ENCODE data around the gene SLC6A16. TPM values are rescaled to one million over a fixed set of nuclear protein-coding genes. Genes with fewer than 3 reads are reported as not detected.

SLC6A16 gene
- total and polyA plus RNA-seq, 2 experiments from 2014 or later: 0.31 to 1.8 TPM

DNA sequence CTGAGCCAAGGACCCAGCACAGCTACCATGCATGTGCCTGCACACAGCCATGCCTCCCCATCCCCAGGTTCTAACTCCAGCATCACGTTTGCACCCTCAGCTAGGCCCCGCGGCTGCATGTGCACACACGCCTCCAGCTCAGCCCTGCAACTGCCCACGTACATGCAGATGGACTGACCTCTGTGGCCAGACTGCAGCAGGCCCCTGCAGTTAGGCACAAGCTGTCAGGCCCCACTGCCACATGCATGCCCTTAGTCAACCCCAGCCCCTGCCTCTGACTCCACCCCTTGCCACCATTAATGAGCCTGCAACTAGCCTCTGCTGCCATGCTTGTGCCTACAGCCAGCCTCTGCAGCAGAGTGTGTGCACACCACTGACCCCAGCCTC, 23.1 kb downstream of the SLC6A16 start:
- Mint-ChIP-seq H3K36me3 (ENCODE audit: low read depth) (no peaks in the 10 kb centered on the region), H3K4me3 (no peak overlapping the region), H3K27ac (no peak overlapping the region), H3K4me1 (peaks cover 3% of the 10 kb centered on the region; the same call in 2 of the 3 replicates), H3K27me3 (ENCODE audit: insufficient read depth, low read depth, poor library complexity) (peaks cover 2% of the 10 kb centered on the region), H3K9me3 (peaks cover 6% of the 10 kb centered on the region; the same call in 1 of the 3 replicates)
- Histone ChIP-seq H3K9me2 (ENCODE audit: insufficient read depth) (no peaks in the 10 kb centered on the region), H3K27ac (ENCODE audit: low read depth) (no peak overlapping the region), H3K4me1 (ENCODE audit: insufficient read depth) (no peaks in the 10 kb centered on the region; the same call in 1 of the 2 replicates), H3K27me3 (ENCODE audit: insufficient read depth) (no peaks in the 10 kb centered on the region), H3K4me2 (no peak overlapping the region), H4K20me1 (replicated peaks; ENCODE audit: insufficient read depth) (no peaks in the 10 kb centered on the region), H3K4me3 (no peak overlapping the region), H3K79me2 (replicated peaks; ENCODE audit: insufficient read depth) (no peaks in the 10 kb centered on the region), H3K36me3 (ENCODE audit: insufficient read depth) (no peaks in the 10 kb centered on the region), H2AFZ (no peak overlapping the region), H3F3A (replicated peaks; ENCODE audit: low read depth) (0 out of 2 replicates have a peak, but pooled peaks cover 4% of the 10 kb centered on the region)
- ATAC-seq (no peak; the same call in 2 of the 3 replicates), DNase-seq (ENCODE audit: low spot score) (no peak)
- no peak for TF ChIP-seq STAT1 (IDR thresholded peaks at IDR 0.05; ENCODE audit: unreplicated experiment)
- TF ChIP-seq, protein P1, sequence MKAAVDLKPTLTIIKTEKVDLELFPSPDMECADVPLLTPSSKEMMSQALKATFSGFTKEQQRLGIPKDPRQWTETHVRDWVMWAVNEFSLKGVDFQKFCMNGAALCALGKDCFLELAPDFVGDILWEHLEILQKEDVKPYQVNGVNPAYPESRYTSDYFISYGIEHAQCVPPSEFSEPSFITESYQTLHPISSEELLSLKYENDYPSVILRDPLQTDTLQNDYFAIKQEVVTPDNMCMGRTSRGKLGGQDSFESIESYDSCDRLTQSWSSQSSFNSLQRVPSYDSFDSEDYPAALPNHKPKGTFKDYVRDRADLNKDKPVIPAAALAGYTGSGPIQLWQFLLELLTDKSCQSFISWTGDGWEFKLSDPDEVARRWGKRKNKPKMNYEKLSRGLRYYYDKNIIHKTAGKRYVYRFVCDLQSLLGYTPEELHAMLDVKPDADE (IDR thresholded peaks at IDR 0.05): no peak
- TF ChIP-seq, protein P2, sequence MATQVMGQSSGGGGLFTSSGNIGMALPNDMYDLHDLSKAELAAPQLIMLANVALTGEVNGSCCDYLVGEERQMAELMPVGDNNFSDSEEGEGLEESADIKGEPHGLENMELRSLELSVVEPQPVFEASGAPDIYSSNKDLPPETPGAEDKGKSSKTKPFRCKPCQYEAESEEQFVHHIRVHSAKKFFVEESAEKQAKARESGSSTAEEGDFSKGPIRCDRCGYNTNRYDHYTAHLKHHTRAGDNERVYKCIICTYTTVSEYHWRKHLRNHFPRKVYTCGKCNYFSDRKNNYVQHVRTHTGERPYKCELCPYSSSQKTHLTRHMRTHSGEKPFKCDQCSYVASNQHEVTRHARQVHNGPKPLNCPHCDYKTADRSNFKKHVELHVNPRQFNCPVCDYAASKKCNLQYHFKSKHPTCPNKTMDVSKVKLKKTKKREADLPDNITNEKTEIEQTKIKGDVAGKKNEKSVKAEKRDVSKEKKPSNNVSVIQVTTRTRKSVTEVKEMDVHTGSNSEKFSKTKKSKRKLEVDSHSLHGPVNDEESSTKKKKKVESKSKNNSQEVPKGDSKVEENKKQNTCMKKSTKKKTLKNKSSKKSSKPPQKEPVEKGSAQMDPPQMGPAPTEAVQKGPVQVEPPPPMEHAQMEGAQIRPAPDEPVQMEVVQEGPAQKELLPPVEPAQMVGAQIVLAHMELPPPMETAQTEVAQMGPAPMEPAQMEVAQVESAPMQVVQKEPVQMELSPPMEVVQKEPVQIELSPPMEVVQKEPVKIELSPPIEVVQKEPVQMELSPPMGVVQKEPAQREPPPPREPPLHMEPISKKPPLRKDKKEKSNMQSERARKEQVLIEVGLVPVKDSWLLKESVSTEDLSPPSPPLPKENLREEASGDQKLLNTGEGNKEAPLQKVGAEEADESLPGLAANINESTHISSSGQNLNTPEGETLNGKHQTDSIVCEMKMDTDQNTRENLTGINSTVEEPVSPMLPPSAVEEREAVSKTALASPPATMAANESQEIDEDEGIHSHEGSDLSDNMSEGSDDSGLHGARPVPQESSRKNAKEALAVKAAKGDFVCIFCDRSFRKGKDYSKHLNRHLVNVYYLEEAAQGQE (IDR thresholded peaks at IDR 0.05; ENCODE audit: unreplicated experiment): no peak
- TF ChIP-seq, protein P3, sequence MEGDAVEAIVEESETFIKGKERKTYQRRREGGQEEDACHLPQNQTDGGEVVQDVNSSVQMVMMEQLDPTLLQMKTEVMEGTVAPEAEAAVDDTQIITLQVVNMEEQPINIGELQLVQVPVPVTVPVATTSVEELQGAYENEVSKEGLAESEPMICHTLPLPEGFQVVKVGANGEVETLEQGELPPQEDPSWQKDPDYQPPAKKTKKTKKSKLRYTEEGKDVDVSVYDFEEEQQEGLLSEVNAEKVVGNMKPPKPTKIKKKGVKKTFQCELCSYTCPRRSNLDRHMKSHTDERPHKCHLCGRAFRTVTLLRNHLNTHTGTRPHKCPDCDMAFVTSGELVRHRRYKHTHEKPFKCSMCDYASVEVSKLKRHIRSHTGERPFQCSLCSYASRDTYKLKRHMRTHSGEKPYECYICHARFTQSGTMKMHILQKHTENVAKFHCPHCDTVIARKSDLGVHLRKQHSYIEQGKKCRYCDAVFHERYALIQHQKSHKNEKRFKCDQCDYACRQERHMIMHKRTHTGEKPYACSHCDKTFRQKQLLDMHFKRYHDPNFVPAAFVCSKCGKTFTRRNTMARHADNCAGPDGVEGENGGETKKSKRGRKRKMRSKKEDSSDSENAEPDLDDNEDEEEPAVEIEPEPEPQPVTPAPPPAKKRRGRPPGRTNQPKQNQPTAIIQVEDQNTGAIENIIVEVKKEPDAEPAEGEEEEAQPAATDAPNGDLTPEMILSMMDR (conservative IDR thresholded peaks at IDR 0.05; ENCODE audit: low read depth in 2 of 2): no peak
- no peak for TF ChIP-seq CREB1 (CRISPR knock-in tag; IDR thresholded peaks at IDR 0.05; ENCODE audit: low read depth)
- TF ChIP-seq, protein P4, sequence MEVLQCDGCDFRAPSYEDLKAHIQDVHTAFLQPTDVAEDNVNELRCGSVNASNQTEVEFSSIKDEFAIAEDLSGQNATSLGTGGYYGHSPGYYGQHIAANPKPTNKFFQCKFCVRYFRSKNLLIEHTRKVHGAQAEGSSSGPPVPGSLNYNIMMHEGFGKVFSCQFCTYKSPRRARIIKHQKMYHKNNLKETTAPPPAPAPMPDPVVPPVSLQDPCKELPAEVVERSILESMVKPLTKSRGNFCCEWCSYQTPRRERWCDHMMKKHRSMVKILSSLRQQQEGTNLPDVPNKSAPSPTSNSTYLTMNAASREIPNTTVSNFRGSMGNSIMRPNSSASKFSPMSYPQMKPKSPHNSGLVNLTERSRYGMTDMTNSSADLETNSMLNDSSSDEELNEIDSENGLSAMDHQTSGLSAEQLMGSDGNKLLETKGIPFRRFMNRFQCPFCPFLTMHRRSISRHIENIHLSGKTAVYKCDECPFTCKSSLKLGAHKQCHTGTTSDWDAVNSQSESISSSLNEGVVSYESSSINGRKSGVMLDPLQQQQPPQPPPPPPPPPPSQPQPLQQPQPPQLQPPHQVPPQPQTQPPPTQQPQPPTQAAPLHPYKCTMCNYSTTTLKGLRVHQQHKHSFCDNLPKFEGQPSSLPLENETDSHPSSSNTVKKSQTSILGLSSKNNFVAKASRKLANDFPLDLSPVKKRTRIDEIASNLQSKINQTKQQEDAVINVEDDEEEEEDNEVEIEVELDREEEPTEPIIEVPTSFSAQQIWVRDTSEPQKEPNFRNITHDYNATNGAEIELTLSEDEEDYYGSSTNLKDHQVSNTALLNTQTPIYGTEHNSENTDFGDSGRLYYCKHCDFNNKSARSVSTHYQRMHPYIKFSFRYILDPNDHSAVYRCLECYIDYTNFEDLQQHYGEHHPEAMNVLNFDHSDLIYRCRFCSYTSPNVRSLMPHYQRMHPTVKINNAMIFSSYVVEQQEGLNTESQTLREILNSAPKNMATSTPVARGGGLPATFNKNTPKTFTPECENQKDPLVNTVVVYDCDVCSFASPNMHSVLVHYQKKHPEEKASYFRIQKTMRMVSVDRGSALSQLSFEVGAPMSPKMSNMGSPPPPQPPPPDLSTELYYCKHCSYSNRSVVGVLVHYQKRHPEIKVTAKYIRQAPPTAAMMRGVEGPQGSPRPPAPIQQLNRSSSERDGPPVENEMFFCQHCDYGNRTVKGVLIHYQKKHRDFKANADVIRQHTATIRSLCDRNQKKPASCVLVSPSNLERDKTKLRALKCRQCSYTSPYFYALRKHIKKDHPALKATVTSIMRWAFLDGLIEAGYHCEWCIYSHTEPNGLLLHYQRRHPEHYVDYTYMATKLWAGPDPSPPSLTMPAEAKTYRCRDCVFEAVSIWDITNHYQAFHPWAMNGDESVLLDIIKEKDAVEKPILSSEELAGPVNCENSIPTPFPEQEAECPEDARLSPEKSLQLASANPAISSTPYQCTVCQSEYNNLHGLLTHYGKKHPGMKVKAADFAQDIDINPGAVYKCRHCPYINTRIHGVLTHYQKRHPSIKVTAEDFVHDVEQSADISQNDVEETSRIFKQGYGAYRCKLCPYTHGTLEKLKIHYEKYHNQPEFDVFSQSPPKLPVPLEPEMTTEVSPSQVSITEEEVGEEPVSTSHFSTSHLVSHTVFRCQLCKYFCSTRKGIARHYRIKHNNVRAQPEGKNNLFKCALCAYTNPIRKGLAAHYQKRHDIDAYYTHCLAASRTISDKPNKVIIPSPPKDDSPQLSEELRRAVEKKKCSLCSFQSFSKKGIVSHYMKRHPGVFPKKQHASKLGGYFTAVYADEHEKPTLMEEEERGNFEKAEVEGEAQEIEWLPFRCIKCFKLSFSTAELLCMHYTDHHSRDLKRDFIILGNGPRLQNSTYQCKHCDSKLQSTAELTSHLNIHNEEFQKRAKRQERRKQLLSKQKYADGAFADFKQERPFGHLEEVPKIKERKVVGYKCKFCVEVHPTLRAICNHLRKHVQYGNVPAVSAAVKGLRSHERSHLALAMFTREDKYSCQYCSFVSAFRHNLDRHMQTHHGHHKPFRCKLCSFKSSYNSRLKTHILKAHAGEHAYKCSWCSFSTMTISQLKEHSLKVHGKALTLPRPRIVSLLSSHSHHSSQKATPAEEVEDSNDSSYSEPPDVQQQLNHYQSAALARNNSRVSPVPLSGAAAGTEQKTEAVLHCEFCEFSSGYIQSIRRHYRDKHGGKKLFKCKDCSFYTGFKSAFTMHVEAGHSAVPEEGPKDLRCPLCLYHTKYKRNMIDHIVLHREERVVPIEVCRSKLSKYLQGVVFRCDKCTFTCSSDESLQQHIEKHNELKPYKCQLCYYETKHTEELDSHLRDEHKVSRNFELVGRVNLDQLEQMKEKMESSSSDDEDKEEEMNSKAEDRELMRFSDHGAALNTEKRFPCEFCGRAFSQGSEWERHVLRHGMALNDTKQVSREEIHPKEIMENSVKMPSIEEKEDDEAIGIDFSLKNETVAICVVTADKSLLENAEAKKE (CRISPR knock-in tag; IDR thresholded peaks at IDR 0.05): no peak
- TF ChIP-seq EZH2phosphoT487 (IDR thresholded peaks at IDR 0.05; ENCODE audit: unreplicated experiment): no peak
- TF ChIP-seq JUNB (IDR thresholded peaks at IDR 0.05; ENCODE audit: unreplicated experiment): no peak
- TF ChIP-seq ZNF331 (CRISPR knock-in tag; IDR thresholded peaks at IDR 0.05; ENCODE audit: low read depth): no peak
- no peak for TF ChIP-seq ZNF114 (CRISPR knock-in tag; IDR thresholded peaks at IDR 0.05)
- TF ChIP-seq NANOG (IDR thresholded peaks at IDR 0.05; ENCODE audit: borderline replicate concordance): no peak
- no peak for TF ChIP-seq POLR2AphosphoS5 (IDR thresholded peaks at IDR 0.05; ENCODE audit: low read depth)
- TF ChIP-seq EZH2 (IDR thresholded peaks at IDR 0.05; ENCODE audit: low read depth, unreplicated experiment): no peak
